ENCODE results near the gene MYH9. TPM values are rescaled to one million over a fixed set of nuclear protein-coding genes. Genes with fewer than 3 reads are reported as not detected.

Gene MYH9
- polyA plus RNA-seq, 1 donor from 2014 or later, result 7.1 TPM

DNA sequence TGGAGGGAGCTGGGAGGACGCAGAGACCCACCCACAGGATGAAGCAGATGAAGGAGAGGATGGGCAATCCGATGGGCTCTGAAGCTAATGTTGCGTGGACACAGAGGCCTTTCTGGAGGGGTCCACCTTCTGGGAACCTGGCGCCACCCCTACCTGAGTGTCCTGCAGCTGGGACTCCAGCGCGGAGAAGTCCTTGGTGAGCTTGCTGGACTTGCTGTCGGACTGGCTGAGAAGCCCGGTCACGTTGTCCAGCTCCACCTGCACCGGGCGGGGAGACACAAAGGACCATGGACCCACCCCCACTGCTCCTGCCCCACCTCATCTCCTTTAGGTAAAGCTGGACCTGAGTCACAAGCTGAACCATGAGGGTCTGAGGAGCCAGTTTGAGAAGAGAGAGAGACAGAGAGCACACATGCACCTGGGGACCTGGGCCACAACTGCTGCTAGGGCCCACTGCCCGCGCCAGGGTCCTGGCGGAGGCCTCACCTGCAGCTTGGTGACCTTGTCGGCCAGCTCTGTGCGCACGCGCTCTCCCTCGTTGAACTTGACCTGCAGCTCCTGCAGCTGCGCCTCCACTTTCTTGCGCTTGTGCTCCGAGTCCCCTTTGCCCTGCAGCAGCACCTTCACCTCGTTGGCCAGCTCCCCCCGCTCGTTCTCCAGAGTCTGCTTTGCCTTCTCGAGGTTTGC lies 94.0 kb downstream of the MYH9 start:
- no peaks in the 10 kb centered on the region for H3K79me2 ChIP-seq (replicated peaks; ENCODE audit: insufficient read depth, low read length)
- H3K4me3 ChIP-seq (ENCODE audit: low read length), result no peak overlapping the region
- H3K9ac ChIP-seq (ENCODE audit: low read length), result no peak overlapping the region

DNA sequence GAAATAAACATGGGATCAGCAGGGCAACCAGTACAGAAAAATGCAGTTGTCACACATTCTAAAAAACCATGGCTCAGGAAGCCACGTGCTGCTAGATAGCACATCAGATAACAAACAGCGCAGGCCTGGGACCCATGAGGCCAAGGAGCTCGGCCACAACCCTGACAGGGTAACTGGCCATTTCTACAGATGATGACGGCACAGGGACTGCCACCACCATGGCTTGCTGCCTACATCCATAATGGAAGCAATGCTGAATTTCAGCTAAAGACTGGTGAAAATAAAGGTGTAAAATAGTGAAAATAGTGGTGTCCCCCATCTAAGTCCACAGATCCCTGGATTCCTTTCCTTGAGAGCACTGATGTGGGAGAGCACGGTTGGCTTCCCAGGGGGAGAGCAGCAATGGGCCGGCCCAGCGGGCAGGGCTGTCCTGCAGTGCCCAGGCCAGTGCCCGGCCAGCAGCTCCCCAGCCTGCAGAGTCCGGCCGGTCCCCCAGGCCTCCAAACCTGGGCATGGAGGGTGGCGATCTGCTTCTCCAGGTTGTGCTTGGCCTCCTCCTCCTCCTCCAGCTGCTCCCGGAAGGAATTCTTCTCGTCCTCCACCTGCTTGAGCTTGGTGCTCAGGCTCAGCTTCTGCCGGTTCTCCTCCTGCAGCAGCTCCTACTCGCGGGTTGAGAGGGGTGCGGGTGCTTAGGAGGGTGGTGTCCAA lies 94.8 kb downstream of the MYH9 start:
- Histone ChIP-seq H3K9ac (ENCODE audit: low read length) (no peak overlapping the region), H3K36me3 (ENCODE audit: insufficient read depth, low read length) (peaks cover 6% of the 10 kb centered on the region), H3K9me2 (ENCODE audit: insufficient read depth, low read length) (no peaks in the 10 kb centered on the region), H3K79me2 (replicated peaks; ENCODE audit: insufficient read depth, low read length) (no peaks in the 10 kb centered on the region), H3K27me3 (ENCODE audit: insufficient read depth, low read depth, low read length) (no peaks in the 10 kb centered on the region), H4K20me1 (ENCODE audit: insufficient read depth) (no peaks in the 10 kb centered on the region), H3K4me3 (ENCODE audit: low read length) (no peak overlapping the region), H3K4me2 (ENCODE audit: low read length) (no peak overlapping the region), H3F3A (ENCODE audit: insufficient read depth, low read length, poor library complexity, severe bottlenecking) (no peaks in the 10 kb centered on the region), H3K27ac (ENCODE audit: low read length) (no peak overlapping the region), H2AFZ (ENCODE audit: low read depth, low read length) (no peak overlapping the region), H3K9me3 (ENCODE audit: low read length) (no peaks in the 10 kb centered on the region)
- TF ChIP-seq EP300 (conservative IDR thresholded peaks at IDR 0.05; ENCODE audit: poor library complexity, severe bottlenecking), result no peak
- no peak for TF ChIP-seq MXI1 (conservative IDR thresholded peaks at IDR 0.05; ENCODE audit: poor library complexity, severe bottlenecking)
- TF ChIP-seq EZH2 (IDR thresholded peaks at IDR 0.05; ENCODE audit: borderline replicate concordance, insufficient read depth, low read length, poor library complexity, severe bottlenecking), result no peak
- TF ChIP-seq POLR2AphosphoS5 (IDR thresholded peaks at IDR 0.05), result no peak
- no peak for TF ChIP-seq RAD21 (conservative IDR thresholded peaks at IDR 0.05)
- TF ChIP-seq, protein P1, sequence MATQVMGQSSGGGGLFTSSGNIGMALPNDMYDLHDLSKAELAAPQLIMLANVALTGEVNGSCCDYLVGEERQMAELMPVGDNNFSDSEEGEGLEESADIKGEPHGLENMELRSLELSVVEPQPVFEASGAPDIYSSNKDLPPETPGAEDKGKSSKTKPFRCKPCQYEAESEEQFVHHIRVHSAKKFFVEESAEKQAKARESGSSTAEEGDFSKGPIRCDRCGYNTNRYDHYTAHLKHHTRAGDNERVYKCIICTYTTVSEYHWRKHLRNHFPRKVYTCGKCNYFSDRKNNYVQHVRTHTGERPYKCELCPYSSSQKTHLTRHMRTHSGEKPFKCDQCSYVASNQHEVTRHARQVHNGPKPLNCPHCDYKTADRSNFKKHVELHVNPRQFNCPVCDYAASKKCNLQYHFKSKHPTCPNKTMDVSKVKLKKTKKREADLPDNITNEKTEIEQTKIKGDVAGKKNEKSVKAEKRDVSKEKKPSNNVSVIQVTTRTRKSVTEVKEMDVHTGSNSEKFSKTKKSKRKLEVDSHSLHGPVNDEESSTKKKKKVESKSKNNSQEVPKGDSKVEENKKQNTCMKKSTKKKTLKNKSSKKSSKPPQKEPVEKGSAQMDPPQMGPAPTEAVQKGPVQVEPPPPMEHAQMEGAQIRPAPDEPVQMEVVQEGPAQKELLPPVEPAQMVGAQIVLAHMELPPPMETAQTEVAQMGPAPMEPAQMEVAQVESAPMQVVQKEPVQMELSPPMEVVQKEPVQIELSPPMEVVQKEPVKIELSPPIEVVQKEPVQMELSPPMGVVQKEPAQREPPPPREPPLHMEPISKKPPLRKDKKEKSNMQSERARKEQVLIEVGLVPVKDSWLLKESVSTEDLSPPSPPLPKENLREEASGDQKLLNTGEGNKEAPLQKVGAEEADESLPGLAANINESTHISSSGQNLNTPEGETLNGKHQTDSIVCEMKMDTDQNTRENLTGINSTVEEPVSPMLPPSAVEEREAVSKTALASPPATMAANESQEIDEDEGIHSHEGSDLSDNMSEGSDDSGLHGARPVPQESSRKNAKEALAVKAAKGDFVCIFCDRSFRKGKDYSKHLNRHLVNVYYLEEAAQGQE (IDR thresholded peaks at IDR 0.05; ENCODE audit: borderline replicate concordance), result no peak
- TF ChIP-seq SMC3 (conservative IDR thresholded peaks at IDR 0.05; ENCODE audit: poor library complexity), result no peak
- TF ChIP-seq TAF1 (IDR thresholded peaks at IDR 0.05; ENCODE audit: low read depth), result no peak
- TF ChIP-seq, protein P2, sequence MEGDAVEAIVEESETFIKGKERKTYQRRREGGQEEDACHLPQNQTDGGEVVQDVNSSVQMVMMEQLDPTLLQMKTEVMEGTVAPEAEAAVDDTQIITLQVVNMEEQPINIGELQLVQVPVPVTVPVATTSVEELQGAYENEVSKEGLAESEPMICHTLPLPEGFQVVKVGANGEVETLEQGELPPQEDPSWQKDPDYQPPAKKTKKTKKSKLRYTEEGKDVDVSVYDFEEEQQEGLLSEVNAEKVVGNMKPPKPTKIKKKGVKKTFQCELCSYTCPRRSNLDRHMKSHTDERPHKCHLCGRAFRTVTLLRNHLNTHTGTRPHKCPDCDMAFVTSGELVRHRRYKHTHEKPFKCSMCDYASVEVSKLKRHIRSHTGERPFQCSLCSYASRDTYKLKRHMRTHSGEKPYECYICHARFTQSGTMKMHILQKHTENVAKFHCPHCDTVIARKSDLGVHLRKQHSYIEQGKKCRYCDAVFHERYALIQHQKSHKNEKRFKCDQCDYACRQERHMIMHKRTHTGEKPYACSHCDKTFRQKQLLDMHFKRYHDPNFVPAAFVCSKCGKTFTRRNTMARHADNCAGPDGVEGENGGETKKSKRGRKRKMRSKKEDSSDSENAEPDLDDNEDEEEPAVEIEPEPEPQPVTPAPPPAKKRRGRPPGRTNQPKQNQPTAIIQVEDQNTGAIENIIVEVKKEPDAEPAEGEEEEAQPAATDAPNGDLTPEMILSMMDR (IDR thresholded peaks at IDR 0.05; ENCODE audit: poor library complexity, severe bottlenecking), result no peak

More for the DNA sequence above, 94.0 kb downstream of the MYH9 start:
- no peak overlapping the region for H3K27ac ChIP-seq (ENCODE audit: low read length)
- no peaks in the 10 kb centered on the region for H3K9me2 ChIP-seq (ENCODE audit: insufficient read depth, low read length)
- no peaks in the 10 kb centered on the region for H3F3A ChIP-seq (ENCODE audit: insufficient read depth, low read length, poor library complexity, severe bottlenecking)
- peaks cover 6% of the 10 kb centered on the region for H3K36me3 ChIP-seq (ENCODE audit: insufficient read depth, low read length)
- no peak overlapping the region for H2AFZ ChIP-seq (ENCODE audit: low read depth, low read length)
- no peaks in the 10 kb centered on the region for H3K27me3 ChIP-seq (ENCODE audit: insufficient read depth, low read depth, low read length)
- no peak overlapping the region for H3K4me2 ChIP-seq (ENCODE audit: low read length)
- H4K20me1 ChIP-seq (ENCODE audit: insufficient read depth), result no peaks in the 10 kb centered on the region
- no peaks in the 10 kb centered on the region for H3K9me3 ChIP-seq (ENCODE audit: low read length)
- TF ChIP-seq EP300 (conservative IDR thresholded peaks at IDR 0.05; ENCODE audit: poor library complexity, severe bottlenecking), result no peak
- TF ChIP-seq EZH2 (IDR thresholded peaks at IDR 0.05; ENCODE audit: borderline replicate concordance, insufficient read depth, low read length, poor library complexity, severe bottlenecking), result no peak
- TF ChIP-seq MXI1 (conservative IDR thresholded peaks at IDR 0.05; ENCODE audit: poor library complexity, severe bottlenecking), result no peak
- TF ChIP-seq, protein P2 (IDR thresholded peaks at IDR 0.05; ENCODE audit: poor library complexity, severe bottlenecking), result no peak
- no peak for TF ChIP-seq TAF1 (IDR thresholded peaks at IDR 0.05; ENCODE audit: low read depth)
- no peak for TF ChIP-seq SMC3 (conservative IDR thresholded peaks at IDR 0.05; ENCODE audit: poor library complexity)
